DMS79 treated with DMSO at 0.1 percent for 48 hours (cell line): ENCODE results near the gene SLC25A22.

Source experiments
- DNase-seq: peaks from one replicate; lab custom pipeline; 2025; lab: John Stamatoyannopoulos, UW

Gene SLC25A22

GRCh38 chr11:821512-822371 is 23.7 kb upstream of the SLC25A22 start:
- no peak for DNase-seq

- DNase-seq, result no peak
Measured at GRCh38 chr11:820655-821511, 22.8 kb upstream of the SLC25A22 start.

- peak; percentile 51 for DNase-seq
Measured at GRCh38 chr11:819943-820649, 22.0 kb upstream of the SLC25A22 start.

DNA sequence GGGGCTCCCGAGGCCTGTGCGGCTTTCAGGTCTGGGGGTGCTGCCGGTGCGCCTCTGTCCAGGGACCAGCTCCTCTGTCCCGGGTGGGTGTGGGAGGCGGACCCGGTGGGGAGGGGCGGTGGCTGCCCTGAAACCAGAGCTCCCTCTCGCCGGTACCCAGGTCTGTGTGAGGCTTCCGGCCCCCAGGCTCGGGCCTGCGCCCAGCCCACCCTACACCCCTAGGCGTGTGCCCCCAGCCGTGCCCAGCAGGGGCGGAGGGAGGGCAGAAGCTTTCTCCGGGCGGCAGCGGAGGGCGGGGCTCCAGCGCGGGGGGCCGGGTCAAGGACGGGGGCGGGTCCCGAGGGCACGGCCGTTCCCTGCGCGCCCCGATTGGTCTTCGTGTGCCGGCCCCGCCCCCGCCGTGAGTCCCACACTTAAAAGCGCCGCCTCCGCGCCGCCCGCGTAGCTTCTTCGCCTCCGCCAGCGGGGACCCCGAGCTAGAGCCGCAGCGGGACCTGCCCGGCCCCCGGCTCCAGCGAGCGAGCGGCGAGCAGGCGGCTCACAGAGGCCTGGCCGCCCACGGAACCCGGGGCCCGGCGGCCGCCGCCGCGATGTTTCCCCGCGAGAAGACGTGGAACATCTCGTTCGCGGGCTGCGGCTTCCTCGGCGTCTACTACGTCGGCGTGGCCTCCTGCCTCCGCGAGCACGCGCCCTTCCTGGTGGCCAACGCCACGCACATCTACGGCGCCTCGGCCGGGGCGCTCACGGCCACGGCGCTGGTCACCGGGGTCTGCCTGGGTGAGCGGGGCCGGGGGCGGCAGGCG is 21.2 kb upstream of the SLC25A22 start:
- DNase-seq, result peak; percentile 39

DNA sequence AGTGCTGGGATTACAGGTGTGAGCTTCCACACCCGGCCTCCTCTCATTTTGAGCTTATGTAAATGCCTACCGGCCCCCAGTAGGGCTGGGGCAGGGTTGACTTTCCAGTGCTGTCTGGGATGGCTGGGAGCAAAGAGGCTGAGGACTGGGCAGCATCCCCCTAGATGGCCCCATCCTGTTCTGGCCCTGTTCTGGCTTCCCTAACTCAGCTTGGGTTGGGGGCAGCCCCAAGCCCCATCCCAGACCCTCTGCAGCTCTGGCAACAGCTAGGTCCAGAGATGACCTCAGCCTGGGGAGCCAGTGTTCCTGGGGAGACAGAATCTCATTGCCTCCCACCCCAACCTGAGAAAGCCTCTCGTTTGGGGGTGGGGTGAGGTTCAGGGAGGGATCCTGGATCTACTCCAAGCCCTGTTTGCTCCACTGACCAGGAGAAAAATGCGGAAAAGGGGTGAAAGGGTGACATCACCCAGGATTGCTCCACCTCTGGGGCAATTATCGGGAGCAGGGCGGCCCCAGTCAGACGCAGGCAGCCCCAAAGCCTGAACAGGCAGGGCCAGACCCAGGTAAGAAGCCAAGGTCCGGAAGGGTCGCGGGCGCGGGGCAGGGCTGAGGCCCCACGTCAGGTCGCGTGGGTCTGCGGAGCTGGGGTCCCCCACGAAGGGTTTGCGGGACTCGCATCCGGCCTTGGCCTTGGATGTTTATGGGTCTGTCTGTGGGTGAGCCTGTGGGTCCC is 20.5 kb upstream of the SLC25A22 start, which contains the start of gene PNPLA2:
PNPLA2 (plus strand) TSS at position 519 of the 733 bp plus-strand sequence. CDS start 805 bp downstream, outside the sequence.
- no peak for DNase-seq

DNA sequence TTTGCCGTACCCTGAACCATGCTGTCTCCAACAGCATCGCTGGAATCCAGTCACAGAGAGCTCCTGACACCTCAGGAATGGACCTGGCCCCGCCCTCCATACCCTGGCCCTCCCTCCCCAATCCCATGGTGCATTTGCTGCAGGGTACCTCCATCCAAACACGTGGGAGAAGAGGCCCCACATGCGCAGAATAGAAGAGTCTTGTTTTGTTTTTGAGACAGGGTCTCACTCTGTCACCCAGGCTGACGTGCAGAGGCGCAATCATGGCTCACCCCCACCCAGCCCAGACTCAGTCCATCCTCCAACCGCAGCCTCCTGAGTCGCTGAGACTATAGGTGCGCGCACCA is 18.3 kb upstream of the SLC25A22 start:
- DNase-seq, result no peak

DNA sequence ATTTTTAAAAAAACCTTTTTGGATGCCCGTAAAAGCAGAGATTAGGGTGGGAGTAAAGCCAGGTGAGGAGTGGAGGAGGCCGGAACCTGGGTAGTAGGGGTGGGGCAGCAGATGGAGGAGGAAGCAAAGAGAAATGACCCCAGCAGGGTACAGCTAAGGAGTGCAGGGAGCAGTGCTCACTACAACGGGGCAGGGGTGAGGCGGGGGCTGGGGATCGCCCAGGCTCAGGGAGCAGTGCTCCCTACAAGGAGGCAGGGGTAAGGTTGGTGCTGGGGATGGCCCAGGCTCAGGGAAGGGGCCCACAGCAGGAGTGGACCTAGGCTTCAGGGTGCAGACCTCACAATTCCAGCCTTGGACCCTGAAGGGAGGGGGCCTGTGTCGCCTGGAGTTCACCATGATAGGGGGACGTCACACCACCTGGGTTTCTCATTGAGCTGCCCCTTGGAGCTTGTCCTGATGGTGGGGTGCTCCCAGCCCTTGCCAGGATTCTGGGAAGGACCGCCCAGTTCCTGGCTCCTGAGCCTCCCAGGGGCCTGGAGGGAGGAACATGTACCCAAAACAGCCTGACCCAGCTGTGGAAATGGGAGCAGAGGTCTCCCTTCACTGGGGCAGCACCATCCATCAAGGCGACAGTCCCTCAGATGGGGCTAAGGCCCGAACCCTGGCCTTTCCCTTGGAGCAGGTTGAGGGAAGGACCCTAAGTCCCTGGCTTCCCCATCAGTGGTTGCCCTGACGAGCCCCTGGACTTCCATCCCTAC is 17.8 kb upstream of the SLC25A22 start:
- no peak for DNase-seq

GRCh38 chr11:813456-814096 is 15.5 kb upstream of the SLC25A22 start:
- no peak for DNase-seq

- no peak for DNase-seq
Measured at GRCh38 chr11:813072-813455, 15.0 kb upstream of the SLC25A22 start.

GRCh38 chr11:812390-812789 is 14.3 kb upstream of the SLC25A22 start:
- DNase-seq, result no peak

DNA sequence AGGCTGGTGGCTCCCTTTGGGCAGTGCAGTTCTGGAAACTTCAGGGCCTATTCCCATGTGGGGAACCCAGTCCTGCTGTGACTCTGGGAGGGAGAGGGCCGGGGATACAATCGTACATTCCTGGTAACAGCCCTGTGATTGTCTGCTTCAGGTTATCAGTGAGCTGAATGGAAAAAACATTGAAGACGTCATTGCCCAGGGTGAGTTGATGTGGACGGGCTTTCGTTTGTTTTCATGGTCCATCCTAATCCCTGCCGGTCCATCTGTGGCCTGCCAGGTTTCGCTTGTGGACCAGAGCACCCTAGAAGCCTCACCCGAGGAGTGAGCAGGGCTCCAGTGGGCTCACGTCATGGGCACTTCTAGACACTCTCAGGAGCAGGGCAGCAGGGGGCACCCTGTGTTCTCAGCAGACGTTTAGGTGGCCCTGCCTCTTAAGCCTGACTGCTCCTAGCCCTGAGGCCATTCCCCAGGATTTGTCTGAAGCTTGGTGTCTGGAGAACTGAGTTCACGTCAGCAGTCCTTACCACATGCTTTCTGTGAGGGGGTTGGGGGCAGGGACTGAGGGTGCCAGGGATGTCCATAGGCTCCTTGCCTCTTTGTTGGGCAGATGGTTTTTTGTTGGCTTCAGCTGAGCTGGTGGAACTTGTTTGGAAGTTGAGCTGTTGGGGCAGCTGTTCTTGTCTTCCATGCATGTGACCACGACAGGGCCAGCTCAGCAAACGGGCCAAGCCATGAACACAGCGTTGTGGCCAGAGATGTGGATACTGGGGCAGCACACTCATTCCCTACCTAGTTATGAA is 13.6 kb upstream of the SLC25A22 start:
- no peak for DNase-seq

DNA sequence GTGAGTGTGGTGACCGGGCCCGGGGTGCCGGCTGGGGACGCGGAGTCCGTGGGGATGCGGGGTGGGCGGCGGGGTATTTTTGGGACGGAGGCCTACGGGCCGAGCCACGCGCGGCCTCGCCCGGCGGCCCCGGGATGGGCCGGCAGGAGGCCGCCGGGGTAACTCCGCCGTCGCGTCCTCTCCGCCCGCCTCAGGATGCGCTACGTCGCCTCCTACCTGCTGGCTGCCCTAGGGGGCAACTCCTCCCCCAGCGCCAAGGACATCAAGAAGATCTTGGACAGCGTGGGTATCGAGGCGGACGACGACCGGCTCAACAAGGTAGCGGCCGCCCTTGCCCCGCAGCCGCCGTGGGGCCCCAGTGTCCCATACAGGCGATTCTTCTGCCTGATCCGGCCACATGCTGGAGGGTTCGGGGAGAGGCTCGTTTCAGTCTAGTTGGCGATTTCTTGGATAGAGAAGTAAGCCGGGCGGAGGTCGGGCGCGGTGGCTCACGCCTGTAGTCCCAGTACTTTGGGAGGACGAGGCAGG is 12.0 kb upstream of the SLC25A22 start:
- DNase-seq, result no peak

DNA sequence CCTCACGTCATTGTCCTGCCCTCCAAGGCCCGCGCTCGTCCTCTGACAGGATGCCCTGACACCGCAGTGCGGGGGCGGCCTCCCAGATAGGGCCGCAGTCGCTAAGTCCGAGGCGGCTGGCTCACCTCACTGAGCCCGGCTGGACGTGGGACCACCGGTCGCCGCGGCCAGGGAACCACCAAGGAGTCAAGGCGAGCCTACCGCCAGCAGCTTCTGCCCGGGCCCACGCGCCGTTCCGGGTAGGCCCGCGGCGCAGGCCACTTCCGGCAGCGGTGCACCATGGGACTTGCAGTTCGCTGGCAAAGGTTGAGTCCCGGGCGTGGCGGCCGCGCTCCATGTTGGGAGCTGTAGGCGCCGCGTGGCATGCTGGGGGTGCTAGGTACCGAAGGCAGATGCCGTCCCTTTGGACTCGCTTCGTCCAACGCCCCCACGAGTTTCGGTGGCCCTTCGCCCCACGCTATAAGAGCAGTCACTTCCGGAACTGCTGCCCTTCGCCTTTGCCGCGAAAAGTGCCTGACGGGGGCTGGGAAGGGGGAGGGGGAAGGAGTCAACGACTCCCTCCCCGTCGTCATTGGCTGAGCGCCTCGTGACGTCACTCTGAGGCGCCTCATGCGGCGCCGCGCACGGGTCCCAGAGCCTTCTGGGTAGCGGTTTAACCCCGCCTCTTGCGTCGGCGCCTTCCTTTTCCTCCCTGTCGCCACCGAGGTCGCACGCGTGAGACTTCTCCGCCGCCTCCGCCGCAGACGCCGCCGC is 11.4 kb upstream of the SLC25A22 start, which contains the start of gene RPLP2:
RPLP2 (plus strand) TSS at position 681 of the 753 bp plus-strand sequence. CDS start 268 bp downstream, outside the sequence.
- peak; percentile 60 for DNase-seq

DNA sequence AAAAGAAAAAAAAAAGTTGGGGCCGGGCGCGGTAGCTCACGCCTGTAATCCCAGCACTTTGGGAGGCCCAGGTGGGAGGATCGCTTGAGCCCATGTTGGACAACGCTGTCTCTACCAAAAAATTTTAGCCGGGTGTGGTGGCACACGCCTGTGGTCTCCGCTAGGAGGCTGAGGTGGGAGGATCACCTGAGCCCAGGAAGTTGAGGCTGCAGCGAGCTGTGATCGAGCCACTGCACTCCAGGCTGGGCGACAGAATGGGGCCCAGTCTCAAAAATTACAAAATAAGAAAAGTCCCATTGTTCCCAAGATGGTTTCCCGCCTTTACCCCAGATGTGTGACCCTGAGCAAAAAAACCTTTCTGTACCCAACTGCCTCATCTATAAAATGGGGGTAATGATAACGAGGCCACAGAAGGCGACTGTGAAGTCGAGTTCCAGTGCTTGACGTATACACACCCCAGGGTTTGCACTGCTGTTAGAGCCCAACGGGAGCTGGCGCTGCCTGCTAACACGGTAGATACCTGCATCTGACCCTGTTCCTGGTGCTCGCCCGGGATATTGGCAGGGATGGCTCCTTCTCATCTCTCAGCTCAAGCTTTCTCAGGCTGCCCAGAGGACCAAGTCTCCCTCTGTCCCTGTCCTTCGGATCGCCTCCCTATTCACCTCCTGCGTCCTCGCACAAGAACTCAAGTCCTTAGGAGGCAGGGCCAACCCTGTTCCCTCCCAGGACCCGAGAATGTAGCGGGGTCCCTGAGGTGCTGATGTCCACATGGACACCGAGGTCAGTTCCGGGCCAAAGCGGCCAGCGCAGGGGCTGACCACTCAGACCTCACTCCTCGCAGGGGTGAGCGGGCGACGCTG is 10.6 kb upstream of the SLC25A22 start:
- DNase-seq, result no peak

DNA sequence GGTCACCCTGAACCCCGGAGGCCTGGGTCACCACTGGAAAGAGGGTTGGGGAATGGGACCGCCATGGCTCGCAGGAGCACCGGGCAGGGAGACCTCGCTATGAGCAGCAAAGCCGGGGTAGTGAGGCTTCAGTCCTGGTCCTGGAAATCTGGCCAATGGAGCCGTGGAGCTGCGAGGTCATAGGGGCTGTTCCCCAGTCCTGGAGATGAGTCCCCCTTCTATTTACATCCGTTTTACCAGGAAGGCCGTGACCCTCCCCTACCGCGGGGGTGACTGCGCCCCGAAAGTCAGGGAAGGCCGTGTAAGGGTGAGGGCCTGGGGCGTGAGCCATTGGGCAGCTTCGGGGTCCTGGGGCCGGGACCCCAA is 6.5 kb upstream of the SLC25A22 start:
- DNase-seq, result no peak

GRCh38 chr11:803770-804598 is 5.9 kb upstream of the SLC25A22 start:
- peak; percentile 41 for DNase-seq
